Right atrium auricular region (tissue), 2 donors: ENCODE measurements around the gene SLC29A1. TPM values are rescaled to one million over a fixed set of nuclear protein-coding genes. Genes with fewer than 3 reads are reported as not detected.

Experiments used
- DNase-seq: peaks from one replicate; pipeline ENCODE4 v3.0.0-alpha.2; 2019; ENCODE audit warnings: low spot score
- H3K27ac ChIP-seq, 2 donors: fragments of 200-600 bp; sonication (generic); 1 replicate in 1 of 2; 2 replicates in 1 of 2; pipeline ENCODE4 v1.5.1; 2016 to 2019
- H3K27me3 ChIP-seq, 2 donors: fragments of 200-600 bp; sonication (generic); one replicate each; pipeline versions ENCODE4 v1.5.1 to v1.6.0; 2017 to 2019
- H3K36me3 ChIP-seq: fragments of 200-600 bp; sonication (generic); one replicate; pipeline ENCODE4 v1.5.1; 2016
- H3K4me1 ChIP-seq, 2 donors: fragments of 200-600 bp; sonication (generic); one replicate each; pipeline versions ENCODE4 v1.5.1 to v1.6.0; 2017 to 2019
- H3K4me3 ChIP-seq, 2 donors: fragments of 200-600 bp; sonication (generic); 1 replicate in 1 of 2; 2 replicates in 1 of 2; pipeline ENCODE4 v1.5.1; 2017 to 2019; ENCODE audit warnings: mild to moderate bottlenecking in 1 of 2, moderate library complexity in 1 of 2
- H3K9me3 ChIP-seq, 2 donors: fragments of 200-600 bp; sonication (generic); one replicate each; pipeline ENCODE4 v1.5.1; 2019
- total RNA-seq, 2 donors: library from RNA; depleted of rRNA; stranded (reverse); fragments of >200 nt; gene quantifications; one replicate each; pipeline ENCODE4 v1.1.0, GENCODE V29; 2016
- TF ChIP-seq, protein P1 (sequence below), 2 donors: fragments of 200-600 bp; sonication (generic); IDR thresholded peaks; one replicate each; pipeline ENCODE4 v1.5.1; 2019; ENCODE audit warnings: antibody characterized with exemption in 2 of 2

SLC29A1 gene
- total RNA-seq, 2 donors from 2014 or later: 105 to 256 TPM

DNA sequence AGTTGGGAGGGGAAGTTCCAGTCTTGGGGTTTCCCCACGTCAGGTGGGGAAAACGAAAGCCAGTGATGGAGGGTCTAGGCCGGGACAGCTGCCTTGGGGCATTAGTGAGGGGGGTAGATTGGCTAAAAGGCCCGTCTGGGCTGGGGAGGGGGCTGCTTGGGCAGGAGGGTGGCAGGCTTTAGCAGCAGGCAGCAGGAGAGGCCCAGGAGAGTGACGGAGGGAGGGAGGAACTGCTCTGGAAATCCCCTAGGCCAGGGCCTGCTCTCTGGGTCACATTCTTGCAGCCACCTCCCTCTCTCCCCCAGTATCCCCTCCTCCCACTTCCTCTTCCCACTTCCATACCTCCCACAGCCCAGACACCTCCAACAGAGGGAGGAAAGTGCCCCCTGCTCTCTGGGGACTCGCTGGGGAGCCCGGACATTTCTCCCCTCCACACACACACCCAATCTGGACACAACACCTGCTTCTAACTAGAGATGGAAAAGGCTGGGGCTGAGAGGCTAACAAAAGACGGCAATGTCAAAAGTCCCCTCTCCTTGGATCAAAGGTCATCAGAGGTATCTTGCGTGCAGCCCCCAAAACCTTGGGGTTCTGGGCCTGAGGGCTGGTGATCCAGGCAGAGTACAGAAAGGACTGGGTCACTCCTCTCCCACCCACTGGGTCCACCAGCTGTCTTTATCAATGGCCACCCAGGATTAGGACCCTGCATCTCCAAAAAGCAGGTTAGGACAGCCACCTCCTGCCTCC lies 40.1 kb downstream of the SLC29A1 start:
- Histone ChIP-seq H3K36me3 (no peaks in the 10 kb centered on the region), H3K27ac (no peak overlapping the region), H3K4me3 (peak overlapping the region in 1 of 2 donors; percentile 82), H3K9me3 (no peaks in the 10 kb centered on the region), H3K4me1 (peaks cover 0 to 28% of the 10 kb centered on the region in 2 donors), H3K27me3 (no peaks in the 10 kb centered on the region)
- no peak for DNase-seq
- TF ChIP-seq, protein P1, sequence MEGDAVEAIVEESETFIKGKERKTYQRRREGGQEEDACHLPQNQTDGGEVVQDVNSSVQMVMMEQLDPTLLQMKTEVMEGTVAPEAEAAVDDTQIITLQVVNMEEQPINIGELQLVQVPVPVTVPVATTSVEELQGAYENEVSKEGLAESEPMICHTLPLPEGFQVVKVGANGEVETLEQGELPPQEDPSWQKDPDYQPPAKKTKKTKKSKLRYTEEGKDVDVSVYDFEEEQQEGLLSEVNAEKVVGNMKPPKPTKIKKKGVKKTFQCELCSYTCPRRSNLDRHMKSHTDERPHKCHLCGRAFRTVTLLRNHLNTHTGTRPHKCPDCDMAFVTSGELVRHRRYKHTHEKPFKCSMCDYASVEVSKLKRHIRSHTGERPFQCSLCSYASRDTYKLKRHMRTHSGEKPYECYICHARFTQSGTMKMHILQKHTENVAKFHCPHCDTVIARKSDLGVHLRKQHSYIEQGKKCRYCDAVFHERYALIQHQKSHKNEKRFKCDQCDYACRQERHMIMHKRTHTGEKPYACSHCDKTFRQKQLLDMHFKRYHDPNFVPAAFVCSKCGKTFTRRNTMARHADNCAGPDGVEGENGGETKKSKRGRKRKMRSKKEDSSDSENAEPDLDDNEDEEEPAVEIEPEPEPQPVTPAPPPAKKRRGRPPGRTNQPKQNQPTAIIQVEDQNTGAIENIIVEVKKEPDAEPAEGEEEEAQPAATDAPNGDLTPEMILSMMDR (IDR thresholded peaks at IDR 0.05): no peak

DNA sequence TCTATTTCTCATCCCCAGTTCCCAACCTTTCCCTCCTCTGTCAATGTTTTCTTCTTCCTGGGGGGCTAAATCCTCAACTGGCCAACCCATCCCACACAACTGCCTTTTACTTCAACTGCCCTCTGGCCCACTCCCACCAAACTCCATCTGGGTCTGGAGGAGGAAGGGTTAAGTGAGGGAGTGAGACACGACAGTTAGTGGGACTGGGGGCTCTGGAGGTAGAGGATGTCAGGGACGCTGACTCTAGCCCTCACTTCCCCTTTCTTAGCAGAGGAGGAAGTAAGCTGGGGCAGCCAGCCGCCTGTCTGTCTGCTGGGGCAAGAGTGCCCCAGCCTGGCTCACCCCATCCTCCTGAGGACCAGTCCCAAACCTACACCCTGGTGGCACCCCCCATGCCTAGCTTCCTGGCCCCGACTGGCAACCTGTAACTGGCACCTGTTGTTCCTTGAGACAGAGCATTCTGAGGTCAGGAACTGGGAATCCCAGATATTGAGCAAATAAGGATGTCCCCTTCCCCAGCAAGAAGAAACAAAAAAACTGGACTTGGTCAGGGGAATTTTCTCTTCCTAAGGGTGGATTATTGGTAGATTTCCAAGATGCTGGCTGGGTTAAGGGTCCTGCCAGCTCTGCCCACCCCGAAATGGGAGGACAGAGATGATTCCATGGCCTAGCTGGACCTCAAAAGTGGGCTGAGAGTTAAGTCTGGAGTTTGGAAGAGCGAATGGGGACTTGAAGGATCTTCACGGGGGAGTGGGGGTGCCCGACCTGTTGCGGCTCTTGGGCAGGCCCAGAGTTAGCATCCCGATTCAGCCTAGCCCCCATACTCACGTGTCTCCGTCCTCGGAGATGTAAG lies 41.0 kb downstream of the SLC29A1 start:
- Histone ChIP-seq H3K9me3 (no peaks in the 10 kb centered on the region), H3K36me3 (no peaks in the 10 kb centered on the region), H3K4me3 (peak overlapping the region; percentile 58 to 82), H3K27ac (peak overlapping the region; percentile 84 to 87), H3K27me3 (no peaks in the 10 kb centered on the region), H3K4me1 (peaks cover 0 to 28% of the 10 kb centered on the region in 2 donors)
- TF ChIP-seq, protein P1 (IDR thresholded peaks at IDR 0.05): no peak
- no peak for DNase-seq

DNA sequence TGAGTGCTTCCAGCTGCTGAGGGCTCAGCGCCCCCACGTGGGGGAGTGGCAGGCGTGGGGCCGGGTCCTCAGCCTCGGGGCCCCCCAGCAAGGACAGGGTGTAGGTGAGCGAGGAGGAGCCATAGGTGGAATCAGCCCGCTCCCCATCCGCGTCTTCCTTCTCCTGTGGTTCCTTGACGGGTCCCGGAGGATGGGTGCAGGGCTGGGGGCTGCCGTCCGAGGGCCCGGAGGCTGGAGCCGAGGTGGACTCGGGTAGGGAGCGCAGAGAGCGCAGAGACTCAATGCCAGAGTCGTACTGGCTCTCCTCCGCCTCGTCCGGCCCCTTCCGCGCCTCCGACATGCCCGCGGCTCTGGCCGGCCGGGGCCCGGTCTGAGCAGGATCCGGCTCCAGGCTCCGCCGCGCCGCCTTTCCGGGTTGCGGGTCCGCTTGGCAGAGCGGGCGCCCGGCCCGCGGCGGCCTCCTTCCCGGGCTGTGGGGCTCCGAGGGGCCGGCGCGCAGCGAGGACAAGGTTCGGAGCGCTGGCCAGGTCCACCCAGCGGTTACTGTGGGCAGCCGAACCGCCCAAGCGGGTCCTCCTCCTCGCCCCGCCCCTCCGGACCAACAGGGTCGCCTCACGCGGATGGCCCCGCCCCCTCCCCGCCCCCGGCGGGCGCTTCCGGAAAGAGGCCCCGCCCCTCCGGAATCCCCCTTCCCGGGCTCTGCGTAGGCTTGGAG lies 41.8 kb downstream of the SLC29A1 start, which contains the start of gene NFKBIE:
TSS of gene NFKBIE (minus strand) at position 545 of the 715 bp plus-strand sequence. CDS start at position 340, 205 bp downstream.
- Histone ChIP-seq H3K9me3 (no peaks in the 10 kb centered on the region), H3K27me3 (peaks cover 0 to 3% of the 10 kb centered on the region in 2 donors), H3K4me1 (peaks cover 0 to 28% of the 10 kb centered on the region in 2 donors), H3K27ac (peak within 1 kb of the TSS; percentile 84 to 87), H3K36me3 (no peaks in the 10 kb centered on the region), H3K4me3 (peak within 1 kb of the TSS; percentile 58 to 82)
- DNase-seq: peak; percentile 96
- TF ChIP-seq, protein P1 (IDR thresholded peaks at IDR 0.05): peak in 1 of 2 donors; percentile 37

DNA sequence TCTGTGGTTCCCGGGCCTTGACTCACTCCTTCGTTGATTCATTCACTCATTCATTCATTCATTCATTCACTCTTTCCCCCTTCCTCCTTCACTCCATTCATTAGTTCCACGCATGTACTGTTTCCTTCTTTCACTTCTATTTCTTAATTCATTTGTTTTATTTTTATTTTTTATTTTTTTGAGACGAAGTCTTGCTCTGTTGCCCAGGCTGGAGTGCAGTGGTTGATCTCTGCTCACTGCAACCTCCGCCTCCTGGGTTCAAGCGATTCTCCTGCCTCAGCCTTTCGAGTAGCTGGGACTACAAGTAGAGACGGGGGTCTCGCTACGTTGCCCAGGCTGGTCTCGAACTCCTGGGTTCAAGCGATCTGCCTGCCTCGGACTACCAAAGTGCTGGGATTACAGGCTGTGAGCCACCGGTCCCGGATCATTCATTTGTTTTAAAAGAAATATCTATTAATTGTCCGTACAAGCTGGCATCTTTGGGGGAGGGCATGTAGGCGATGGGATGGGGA lies 42.4 kb downstream of the SLC29A1 start:
- TF ChIP-seq, protein P1 (IDR thresholded peaks at IDR 0.05): no peak
- Histone ChIP-seq H3K27me3 (peaks cover 0 to 7% of the 10 kb centered on the region in 2 donors), H3K4me3 (peak overlapping the region in 1 of 2 donors; percentile 82), H3K36me3 (no peaks in the 10 kb centered on the region), H3K9me3 (no peaks in the 10 kb centered on the region), H3K4me1 (peaks cover 0 to 28% of the 10 kb centered on the region in 2 donors), H3K27ac (peak overlapping the region in 1 of 2 donors; percentile 84)
- no peak for DNase-seq

DNA sequence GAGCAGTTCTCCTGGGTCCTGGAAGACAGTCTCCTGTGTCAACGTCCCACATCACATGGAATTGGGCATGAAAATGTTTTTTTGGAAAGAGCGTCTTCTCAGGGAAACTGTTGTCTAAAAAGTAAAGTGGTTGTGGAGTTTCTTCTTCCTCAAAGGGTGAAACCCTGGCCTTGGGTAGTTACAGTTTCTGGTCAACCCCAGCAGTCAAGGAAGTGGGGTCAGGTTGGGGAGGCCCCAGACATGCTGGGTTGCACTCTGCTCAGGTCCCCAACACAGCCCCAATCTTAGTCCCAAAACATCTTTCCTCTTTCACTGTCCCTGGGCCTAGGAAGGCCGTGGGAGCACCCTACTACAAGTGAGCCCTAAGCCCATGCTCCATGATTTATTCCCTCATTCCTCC lies 43.0 kb downstream of the SLC29A1 start:
- H3K4me1 ChIP-seq: peaks cover 0 to 32% of the 10 kb centered on the region in 2 donors
- TF ChIP-seq, protein P1 (IDR thresholded peaks at IDR 0.05): no peak
- no peaks in the 10 kb centered on the region for H3K36me3 ChIP-seq
- peaks cover 0 to 7% of the 10 kb centered on the region in 2 donors for H3K27me3 ChIP-seq
- H3K27ac ChIP-seq: no peak overlapping the region
- no peaks in the 10 kb centered on the region for H3K9me3 ChIP-seq
- DNase-seq: no peak
- no peak overlapping the region for H3K4me3 ChIP-seq
